ENCODE data around the gene GNG8.

Gene GNG8

DNA sequence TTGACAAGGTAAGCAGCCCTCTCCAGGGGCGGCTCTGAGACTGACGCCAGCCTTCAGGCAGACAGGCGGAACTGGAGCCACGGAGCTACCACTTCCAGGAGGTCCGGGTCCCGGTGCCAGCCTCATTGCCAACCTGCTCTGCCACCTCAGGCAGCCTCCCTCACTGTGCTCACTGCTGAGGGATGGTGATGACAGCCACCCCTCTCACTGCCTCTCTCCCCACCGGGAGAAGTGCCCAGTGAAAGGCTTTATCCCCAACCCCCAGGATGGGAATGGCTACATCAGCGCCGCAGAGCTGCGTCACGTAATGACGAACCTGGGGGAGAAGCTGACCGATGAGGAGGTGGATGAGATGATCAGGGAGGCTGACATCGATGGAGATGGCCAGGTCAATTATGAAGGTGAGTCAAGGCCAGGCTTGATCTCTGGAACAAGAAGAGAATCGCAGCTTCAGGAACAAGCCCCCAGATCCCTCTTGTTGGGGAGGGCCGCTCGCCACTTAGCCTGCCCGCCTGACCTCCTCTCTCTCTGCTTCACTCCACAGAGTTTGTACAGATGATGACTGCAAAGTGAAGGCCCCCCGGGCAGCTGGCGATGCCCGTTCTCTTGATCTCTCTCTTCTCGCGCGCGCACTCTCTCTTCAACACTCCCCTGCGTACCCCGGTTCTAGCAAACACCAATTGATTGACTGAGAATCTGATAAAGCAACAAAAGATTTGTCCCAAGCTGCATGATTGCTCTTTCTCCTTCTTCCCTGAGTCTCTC is 27.2 kb downstream of the GNG8 start:
- Histone ChIP-seq H3K4me3 (ENCODE audit: control insufficient read depth in 1 of 7, extremely low read depth in 1 of 7, insufficient read depth in 4 of 7, low read depth in 2 of 7, low read length in 6 of 7) (no peak overlapping the region), H3K27me3 (replicated peaks in 2 of 5; ENCODE audit: control insufficient read depth in 4 of 5, insufficient read depth in 5 of 5, low read length in 4 of 5) (no peaks in the 10 kb centered on the region), H3K9me3 (ENCODE audit: control extremely low read depth in 1 of 5, control insufficient read depth in 4 of 5, insufficient read depth in 2 of 5, low read depth in 1 of 5, low read length in 4 of 5) (no peaks in the 10 kb centered on the region), H3K27ac (ENCODE audit: insufficient read depth in 1 of 2, low read depth in 1 of 2, low read length in 2 of 2, poor library complexity in 1 of 2, severe bottlenecking in 2 of 2) (no peak overlapping the region), H3K36me3 (ENCODE audit: control insufficient read depth in 4 of 4, insufficient read depth in 4 of 4, low read length in 3 of 4) (peaks cover 18 to 60% (median 53%) of the 10 kb centered on the region in 4 experiments), H3K4me1 (ENCODE audit: control extremely low read depth in 1 of 4, control insufficient read depth in 4 of 4, insufficient read depth in 4 of 4, low read length in 3 of 4) (peaks cover 0 to 31% (median 28%) of the 10 kb centered on the region in 4 experiments)
- CTCF ChIA-PET: interaction anchor here (1.1 to 9.6 kb wide), 2 partner anchors 8 to 55 kb away, joined by 3 to 121 read pairs; partner anchors contain the start of gene DACT3
- DNase-seq: no peak
- POLR2A ChIA-PET: no interaction called here
- WGBS (ENCODE audit: insufficient coverage): 96% methylated on average over 25 of the region's 27 CpGs

DNA sequence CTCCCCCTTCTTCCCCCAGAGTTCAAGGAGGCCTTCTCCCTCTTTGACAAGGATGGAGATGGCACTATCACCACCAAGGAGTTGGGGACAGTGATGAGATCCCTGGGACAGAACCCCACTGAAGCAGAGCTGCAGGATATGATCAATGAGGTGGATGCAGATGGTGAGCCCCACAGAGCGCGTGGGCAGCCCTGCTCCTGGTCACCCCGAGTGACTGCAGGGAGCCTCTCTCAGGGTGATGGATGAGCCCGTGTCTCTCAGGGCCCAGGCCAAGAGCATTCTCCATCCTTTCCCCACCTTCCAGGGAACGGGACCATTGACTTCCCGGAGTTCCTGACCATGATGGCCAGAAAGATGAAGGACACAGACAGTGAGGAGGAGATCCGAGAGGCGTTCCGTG is 27.8 kb downstream of the GNG8 start:
- Histone ChIP-seq H3K36me3 (ENCODE audit: control insufficient read depth in 4 of 4, insufficient read depth in 4 of 4, low read length in 3 of 4) (peaks cover 18 to 60% (median 53%) of the 10 kb centered on the region in 4 experiments), H3K27ac (ENCODE audit: insufficient read depth in 1 of 2, low read depth in 1 of 2, low read length in 2 of 2, poor library complexity in 1 of 2, severe bottlenecking in 2 of 2) (no peak overlapping the region), H3K4me1 (ENCODE audit: control extremely low read depth in 1 of 4, control insufficient read depth in 4 of 4, insufficient read depth in 4 of 4, low read length in 3 of 4) (peaks cover 0 to 37% (median 34%) of the 10 kb centered on the region in 4 experiments), H3K27me3 (replicated peaks in 2 of 5; ENCODE audit: control insufficient read depth in 4 of 5, insufficient read depth in 5 of 5, low read length in 4 of 5) (no peaks in the 10 kb centered on the region), H3K4me3 (ENCODE audit: control insufficient read depth in 1 of 7, extremely low read depth in 1 of 7, insufficient read depth in 4 of 7, low read depth in 2 of 7, low read length in 6 of 7) (no peak overlapping the region), H3K9me3 (ENCODE audit: control extremely low read depth in 1 of 5, control insufficient read depth in 4 of 5, insufficient read depth in 2 of 5, low read depth in 1 of 5, low read length in 4 of 5) (no peaks in the 10 kb centered on the region)
- ChIA-PET CTCF (interaction anchor here (1.1 to 9.6 kb wide), 2 partner anchors 9 to 55 kb away, joined by 3 to 121 read pairs; partner anchors contain the start of gene DACT3), POLR2A (no interaction called here)
- DNase-seq: no peak
- WGBS (ENCODE audit: insufficient coverage): 99% methylated on average over 6 of the region's 9 CpGs

- Histone ChIP-seq H3K27ac (ENCODE audit: insufficient read depth in 1 of 2, low read depth in 1 of 2, low read length in 2 of 2, poor library complexity in 1 of 2, severe bottlenecking in 2 of 2) (no peak overlapping the region), H3K27me3 (replicated peaks in 2 of 5; ENCODE audit: control insufficient read depth in 4 of 5, insufficient read depth in 5 of 5, low read length in 4 of 5) (no peaks in the 10 kb centered on the region), H3K4me1 (ENCODE audit: control extremely low read depth in 1 of 4, control insufficient read depth in 4 of 4, insufficient read depth in 4 of 4, low read length in 3 of 4) (peaks cover 0 to 41% (median 37%) of the 10 kb centered on the region in 4 experiments), H3K36me3 (ENCODE audit: control insufficient read depth in 4 of 4, insufficient read depth in 4 of 4, low read length in 3 of 4) (peaks cover 18 to 60% (median 53%) of the 10 kb centered on the region in 4 experiments), H3K9me3 (ENCODE audit: control extremely low read depth in 1 of 5, control insufficient read depth in 4 of 5, insufficient read depth in 2 of 5, low read depth in 1 of 5, low read length in 4 of 5) (no peaks in the 10 kb centered on the region), H3K4me3 (ENCODE audit: control insufficient read depth in 1 of 7, extremely low read depth in 1 of 7, insufficient read depth in 4 of 7, low read depth in 2 of 7, low read length in 6 of 7) (no peak overlapping the region)
- 97% methylated on average over 12 of the region's 12 CpGs for WGBS (ENCODE audit: insufficient coverage)
- ChIA-PET CTCF (interaction anchor here (1.6 to 1.9 kb wide), 2 partner anchors 12 to 69 kb away, joined by 5 to 7 read pairs; no protein-coding TSS in a partner anchor), POLR2A (no interaction called here)
- DNase-seq: no peak
Observed at GRCh38 chr19:46607448-46607841, 28.6 kb downstream of the GNG8 start.

DNA sequence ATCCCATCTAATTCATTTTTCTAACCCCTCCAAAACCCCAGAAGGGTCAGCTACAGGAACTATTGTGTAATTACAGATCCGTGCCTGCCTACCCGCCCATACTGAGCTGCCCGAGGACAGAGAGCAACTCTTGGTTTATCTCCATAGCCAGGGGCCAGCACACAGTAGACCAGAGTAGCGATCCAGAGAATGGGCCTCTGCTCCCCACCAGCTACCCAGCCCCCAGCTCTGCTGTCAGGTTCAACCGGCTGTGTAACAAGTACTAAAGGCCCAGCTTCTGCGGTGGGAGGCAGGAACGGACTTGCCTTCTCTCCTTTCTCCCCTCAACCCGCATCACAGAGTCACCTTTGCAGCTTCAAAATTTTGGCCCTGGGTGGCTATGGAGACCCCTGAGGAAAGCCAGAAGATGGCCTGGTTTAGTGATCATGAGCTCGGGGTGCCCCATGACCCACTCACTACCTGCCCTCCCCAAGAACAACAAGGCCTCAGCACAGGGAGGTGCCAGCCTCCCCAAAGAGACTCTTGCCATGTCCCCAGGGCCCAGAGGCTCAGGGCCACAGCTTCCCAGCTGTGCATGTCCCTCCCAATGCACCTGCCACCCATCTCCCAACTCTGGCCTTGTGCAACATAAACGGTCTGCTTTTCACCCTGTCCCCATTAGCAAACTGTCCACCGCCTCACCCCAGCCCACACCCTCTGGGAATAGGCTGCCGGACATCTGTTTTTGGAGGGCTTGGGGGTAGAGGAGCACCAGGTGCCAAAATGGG is 29.1 kb downstream of the GNG8 start:
- over 99% methylated on average over 9 of the region's 12 CpGs for WGBS (ENCODE audit: insufficient coverage)
- POLR2A ChIA-PET: interaction anchor here (0.6 kb wide), 1 partner anchor 751 kb away, joined by 9 read pairs; no protein-coding TSS in a partner anchor
- H3K27ac ChIP-seq (ENCODE audit: insufficient read depth in 1 of 2, low read depth in 1 of 2, low read length in 2 of 2, poor library complexity in 1 of 2, severe bottlenecking in 2 of 2): no peak overlapping the region
- H3K4me3 ChIP-seq (ENCODE audit: control insufficient read depth in 1 of 7, extremely low read depth in 1 of 7, insufficient read depth in 4 of 7, low read depth in 2 of 7, low read length in 6 of 7): no peak overlapping the region
- CTCF ChIA-PET: interaction anchor here (1.1 to 3.1 kb wide), 7 partner anchors 8 to 68 kb away, joined by 3 to 13 read pairs (median 7); partner anchors contain the start of gene DACT3
- no peak for DNase-seq
- H3K36me3 ChIP-seq (ENCODE audit: control insufficient read depth in 4 of 4, insufficient read depth in 4 of 4, low read length in 3 of 4): peaks cover 18 to 60% (median 53%) of the 10 kb centered on the region in 4 experiments
- H3K9me3 ChIP-seq (ENCODE audit: control extremely low read depth in 1 of 5, control insufficient read depth in 4 of 5, insufficient read depth in 2 of 5, low read depth in 1 of 5, low read length in 4 of 5): no peaks in the 10 kb centered on the region
- no peaks in the 10 kb centered on the region for H3K27me3 ChIP-seq (replicated peaks in 2 of 5; ENCODE audit: control insufficient read depth in 4 of 5, insufficient read depth in 5 of 5, low read length in 4 of 5)
- H3K4me1 ChIP-seq (ENCODE audit: control extremely low read depth in 1 of 4, control insufficient read depth in 4 of 4, insufficient read depth in 4 of 4, low read length in 3 of 4): peaks cover 0 to 40% (median 37%) of the 10 kb centered on the region in 4 experiments

- Histone ChIP-seq H3K4me3 (ENCODE audit: control insufficient read depth in 1 of 7, extremely low read depth in 1 of 7, insufficient read depth in 4 of 7, low read depth in 2 of 7, low read length in 6 of 7) (no peak overlapping the region), H3K36me3 (ENCODE audit: control insufficient read depth in 4 of 4, insufficient read depth in 4 of 4, low read length in 3 of 4) (peaks cover 18 to 60% (median 53%) of the 10 kb centered on the region in 4 experiments), H3K27ac (ENCODE audit: insufficient read depth in 1 of 2, low read depth in 1 of 2, low read length in 2 of 2, poor library complexity in 1 of 2, severe bottlenecking in 2 of 2) (no peak overlapping the region), H3K9me3 (ENCODE audit: control extremely low read depth in 1 of 5, control insufficient read depth in 4 of 5, insufficient read depth in 2 of 5, low read depth in 1 of 5, low read length in 4 of 5) (no peaks in the 10 kb centered on the region), H3K27me3 (replicated peaks in 2 of 5; ENCODE audit: control insufficient read depth in 4 of 5, insufficient read depth in 5 of 5, low read length in 4 of 5) (no peaks in the 10 kb centered on the region), H3K4me1 (ENCODE audit: control extremely low read depth in 1 of 4, control insufficient read depth in 4 of 4, insufficient read depth in 4 of 4, low read length in 3 of 4) (peaks cover 0 to 32% (median 28%) of the 10 kb centered on the region in 4 experiments)
- ChIA-PET POLR2A (interaction anchor here (0.6 kb wide), 1 partner anchor 750 kb away, joined by 9 read pairs; no protein-coding TSS in a partner anchor), CTCF (interaction anchor here (1.1 to 3.1 kb wide), 7 partner anchors 9 to 68 kb away, joined by 3 to 13 read pairs (median 7); partner anchors contain the start of gene DACT3)
- no peak for DNase-seq
- 97% methylated on average over 10 of the region's 11 CpGs for WGBS (ENCODE audit: insufficient coverage)
Observed at GRCh38 chr19:46606019-46606418, 30.0 kb downstream of the GNG8 start.

DNA sequence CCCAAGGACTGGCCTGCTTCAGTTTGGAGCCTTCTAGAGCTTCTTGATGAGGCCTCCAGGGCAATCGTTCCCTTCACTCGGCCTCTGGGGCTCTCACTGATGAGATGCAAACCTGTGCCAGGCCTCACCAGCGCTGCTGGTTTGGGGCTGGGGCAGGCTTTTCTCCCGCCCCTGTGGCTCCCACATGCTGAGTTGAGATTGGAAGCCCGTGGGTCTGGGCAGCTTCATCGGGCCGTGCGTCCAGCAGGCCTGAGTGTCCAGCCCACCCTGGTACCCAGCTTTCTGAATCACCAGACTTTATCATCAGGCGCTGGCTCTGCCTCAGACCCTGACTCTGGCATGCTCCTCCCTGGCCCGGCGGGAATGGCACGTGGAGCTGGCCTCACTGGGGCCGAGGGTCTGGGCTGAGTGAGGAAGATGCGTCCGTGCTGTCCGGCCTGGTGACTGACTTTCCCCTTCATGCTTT is 30.6 kb downstream of the GNG8 start:
- Histone ChIP-seq H3K36me3 (ENCODE audit: control insufficient read depth in 4 of 4, insufficient read depth in 4 of 4, low read length in 3 of 4) (peaks cover 18 to 55% (median 47%) of the 10 kb centered on the region in 4 experiments), H3K9me3 (ENCODE audit: control extremely low read depth in 1 of 5, control insufficient read depth in 4 of 5, insufficient read depth in 2 of 5, low read depth in 1 of 5, low read length in 4 of 5) (no peaks in the 10 kb centered on the region), H3K27me3 (replicated peaks in 2 of 5; ENCODE audit: control insufficient read depth in 4 of 5, insufficient read depth in 5 of 5, low read length in 4 of 5) (no peaks in the 10 kb centered on the region), H3K4me3 (ENCODE audit: control insufficient read depth in 1 of 7, extremely low read depth in 1 of 7, insufficient read depth in 4 of 7, low read depth in 2 of 7, low read length in 6 of 7) (no peak overlapping the region), H3K4me1 (ENCODE audit: control extremely low read depth in 1 of 4, control insufficient read depth in 4 of 4, insufficient read depth in 4 of 4, low read length in 3 of 4) (peaks cover 0 to 27% (median 25%) of the 10 kb centered on the region in 4 experiments), H3K27ac (ENCODE audit: insufficient read depth in 1 of 2, low read depth in 1 of 2, low read length in 2 of 2, poor library complexity in 1 of 2, severe bottlenecking in 2 of 2) (no peak overlapping the region)
- ChIA-PET POLR2A (no interaction called here), CTCF (interaction anchor here (1.1 to 3.1 kb wide), 5 partner anchors 9 to 56 kb away, joined by 3 to 13 read pairs (median 7); partner anchors contain the start of gene DACT3)
- no peak for DNase-seq
- WGBS (ENCODE audit: insufficient coverage): 95% methylated on average over 14 of the region's 16 CpGs
